Measurements from ENCODE around the gene NSF. TPM values are rescaled to one million over a fixed set of nuclear protein-coding genes. Genes with fewer than 3 reads are reported as not detected.
"Not testable (repeated sequence)": the region's sequence is repeated elsewhere in the genome, so short reads cannot be mapped to it uniquely, and the experiment has no call there.

Gene NSF
- total RNA-seq (2013; cell fraction: nucleolus; rRNA removed) = 12.1 and 16.4 TPM in 2 replicates
- 14.4 and 16.9 TPM in 2 replicates for total RNA-seq (2014; rRNA removed)
- 15.5 and 15.8 TPM in 2 replicates for total RNA-seq (2014; rRNA removed; fragmentation: Illumina TruSeq; extraction: Trizol)
- 16.0 and 18.1 TPM in 2 replicates for total RNA-seq (2021)
- polyA plus RNA-seq (2011; ENCODE audit: low read depth) = 11.7 TPM
- 16.6 and 18.7 TPM in 2 replicates for polyA plus RNA-seq (2011; rRNA removed)
- polyA plus RNA-seq (2011; cell fraction: cytosol; rRNA removed) = 8.2 and 9.3 TPM in 2 replicates
- polyA plus RNA-seq (2011; cell fraction: nucleus; rRNA removed) = 9.5 and 11.4 TPM in 2 replicates
- 11.1 and 14.5 TPM in 2 replicates for polyA plus RNA-seq (2012)
- polyA plus RNA-seq (2014; fragmentation: Illumina TruSeq; extraction: Trizol) = 17.2 and 19.4 TPM in 2 replicates
- polyA plus RNA-seq (2014; fragmentation: Nextera tagmentation; extraction: Ambion mirVana) = 1 to 10 TPM; 6.8 to 7.6 TPM
- 8.9 and 10.2 TPM in 2 replicates for polyA plus RNA-seq (2014; rRNA removed)
- polyA plus RNA-seq (2016; fragmentation: Nextera tagmentation; extraction: Ambion mirVana) = 10 to 100 TPM; 24.3 to 25.6 TPM
- polyA minus RNA-seq (2011; rRNA and poly(A)+ RNA removed) = 15.1 and 26.7 TPM in 2 replicates
- polyA minus RNA-seq (2011; cell fraction: cytosol; rRNA and poly(A)+ RNA removed) = 3.7 and 6.3 TPM in 2 replicates
- polyA minus RNA-seq (2011; cell fraction: nucleus; rRNA and poly(A)+ RNA removed) = 16.3 and 22.1 TPM in 2 replicates
- percentile 52 among the genes with signal in this experiment for Bru-seq, nascent RNA
- BruChase-seq, experiment 1, labeled RNA remaining after a 6-hour chase = percentile 51 among the genes with signal in this experiment
- percentile 53 among the genes with signal in this experiment for BruChase-seq, experiment 2, labeled RNA remaining after a 2-hour chase
- long read RNA-seq, experiment 1, partial matches to known transcripts = 2 of 8 reads
- long read RNA-seq, experiment 1, other reads (novel, unspliced or antisense) = 1 of 8 reads
- long read RNA-seq, experiment 2, transcript NSF-201 (21 exons, 3,983 nt) = major isoform, 29 of 53 reads
- long read RNA-seq, experiment 2, partial matches to known transcripts = 10 of 53 reads
- long read RNA-seq, experiment 2, other reads (novel, unspliced or antisense) = 13 of 53 reads

DNA sequence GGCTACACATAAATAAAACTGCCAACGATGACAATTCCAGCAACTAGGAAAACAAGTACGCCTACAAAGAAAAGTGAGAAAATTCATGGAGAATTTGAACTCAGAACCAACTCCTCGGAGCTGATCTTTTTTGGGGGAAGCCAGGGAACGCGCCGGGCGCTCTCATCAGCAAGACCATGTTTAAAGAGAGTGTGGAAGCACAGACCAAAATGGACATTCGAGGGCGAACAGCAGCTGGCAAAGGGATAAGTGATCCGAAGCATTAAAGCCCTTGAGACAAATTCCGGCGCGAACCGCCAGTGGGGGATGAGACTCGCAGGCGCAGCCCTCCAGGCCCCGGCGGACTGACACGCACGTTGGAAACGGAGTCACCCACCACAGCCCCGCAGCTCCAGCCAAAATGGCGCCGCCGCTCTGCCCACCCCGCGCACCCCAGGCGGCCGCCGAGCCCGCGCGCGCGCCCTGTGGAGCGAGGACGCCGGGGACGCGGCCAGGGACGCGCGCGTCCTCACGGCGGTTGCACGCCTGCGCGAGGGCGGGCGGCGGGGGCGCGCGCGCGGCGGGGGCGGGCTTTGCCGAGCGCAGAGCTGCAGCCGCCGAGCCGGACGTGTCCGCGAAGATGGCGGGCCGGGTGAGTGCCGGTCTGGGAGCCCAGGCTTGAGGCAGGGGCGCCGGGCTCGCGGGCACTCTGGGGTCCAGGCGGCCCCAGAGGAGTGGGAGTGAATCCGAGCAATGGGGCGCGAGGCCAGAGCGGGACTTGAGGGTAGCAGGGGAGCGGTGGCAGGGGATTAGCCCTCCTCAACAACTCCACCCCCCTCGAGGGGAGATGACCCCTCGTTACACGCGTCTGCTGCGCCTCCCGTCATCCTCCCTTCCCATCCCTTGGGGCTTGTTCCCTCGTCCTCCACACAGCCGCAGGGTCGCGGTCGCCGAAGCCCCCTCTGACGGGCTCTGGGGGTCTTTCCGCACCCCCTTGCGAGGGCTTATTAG is at the start of gene NSF:
TSS of gene NSF (plus strand) at position 513 of the 990 bp plus-strand sequence. CDS start at position 620, 107 bp downstream.
- DNase-seq (ENCODE audit: low read depth, low spot score); intact Hi-C loops (cut with micrococcal nuclease; ENCODE audit: unreplicated experiment); H3K27ac ChIP-seq (ENCODE audit: control insufficient read depth, insufficient read depth); FAIRE-seq; H3K4me2 ChIP-seq (ENCODE audit: control insufficient read depth, insufficient read depth); H3K4me3 ChIP-seq; H3K9ac ChIP-seq (ENCODE audit: control insufficient read depth, insufficient read depth, low read length); in situ Hi-C loops (cut with MboI); H3K79me2 ChIP-seq (ENCODE audit: control insufficient read depth, insufficient read depth, low read length); H3K36me3 ChIP-seq (ENCODE audit: control insufficient read depth in 2 of 2, insufficient read depth in 2 of 2, low read length in 1 of 2); POLR2A ChIA-PET; H3K27me3 ChIP-seq (replicated peaks in 1 of 2; ENCODE audit: control insufficient read depth in 2 of 2, insufficient read depth in 2 of 2, low read length in 1 of 2); SMC1A ChIA-PET (ENCODE audit: uncharacterized antibody, unreplicated experiment); H3K4me1 ChIP-seq (ENCODE audit: control insufficient read depth, insufficient read depth, low read length); H2AFZ ChIP-seq (ENCODE audit: control insufficient read depth, low read depth, low read length); H3K9me3 ChIP-seq (replicated peaks; ENCODE audit: control insufficient read depth, insufficient read depth, low read length); CTCF ChIA-PET; RAD21 ChIA-PET (ENCODE audit: unreplicated experiment); H4K20me1 ChIP-seq (ENCODE audit: control insufficient read depth, insufficient read depth); BruUV-seq (replicated peaks): not testable (repeated sequence)
- peak; percentile 87 for ATAC-seq
- no CpG with 5 or more reads among the region's 95 CpGs for WGBS (ENCODE audit: insufficient coverage, insufficient replicate concordance, low lambda C conversion rate, missing lambda C conversion rate)

- CTCF ChIA-PET; H2AFZ ChIP-seq (ENCODE audit: control insufficient read depth, low read depth, low read length); in situ Hi-C loops (cut with MboI); DNase-seq (ENCODE audit: low read depth, low spot score); SMC1A ChIA-PET (ENCODE audit: uncharacterized antibody, unreplicated experiment); ATAC-seq; H3K27ac ChIP-seq (ENCODE audit: control insufficient read depth, insufficient read depth); FAIRE-seq; H4K20me1 ChIP-seq (ENCODE audit: control insufficient read depth, insufficient read depth); H3K9ac ChIP-seq (ENCODE audit: control insufficient read depth, insufficient read depth, low read length); H3K79me2 ChIP-seq (ENCODE audit: control insufficient read depth, insufficient read depth, low read length); H3K27me3 ChIP-seq (replicated peaks in 1 of 2; ENCODE audit: control insufficient read depth in 2 of 2, insufficient read depth in 2 of 2, low read length in 1 of 2); H3K4me3 ChIP-seq; RAD21 ChIA-PET (ENCODE audit: unreplicated experiment); intact Hi-C loops (cut with micrococcal nuclease; ENCODE audit: unreplicated experiment); BruUV-seq (replicated peaks); H3K4me1 ChIP-seq (ENCODE audit: control insufficient read depth, insufficient read depth, low read length); H3K36me3 ChIP-seq (ENCODE audit: control insufficient read depth in 2 of 2, insufficient read depth in 2 of 2, low read length in 1 of 2); H3K9me3 ChIP-seq (replicated peaks; ENCODE audit: control insufficient read depth, insufficient read depth, low read length); H3K4me2 ChIP-seq (ENCODE audit: control insufficient read depth, insufficient read depth); POLR2A ChIA-PET: not testable (repeated sequence)
- 96% methylated on average over 9 of the region's 10 CpGs for WGBS (ENCODE audit: insufficient coverage, insufficient replicate concordance, low lambda C conversion rate, missing lambda C conversion rate)
Observed at GRCh38 chr17:46548607-46549006, 41.9 kb upstream of the NSF start.

- H4K20me1 ChIP-seq (ENCODE audit: control insufficient read depth, insufficient read depth); H3K4me2 ChIP-seq (ENCODE audit: control insufficient read depth, insufficient read depth); BruUV-seq (replicated peaks); FAIRE-seq; RAD21 ChIA-PET (ENCODE audit: unreplicated experiment); in situ Hi-C loops (cut with MboI); H3K9me3 ChIP-seq (replicated peaks; ENCODE audit: control insufficient read depth, insufficient read depth, low read length); ATAC-seq; H3K27ac ChIP-seq (ENCODE audit: control insufficient read depth, insufficient read depth); H2AFZ ChIP-seq (ENCODE audit: control insufficient read depth, low read depth, low read length); H3K4me1 ChIP-seq (ENCODE audit: control insufficient read depth, insufficient read depth, low read length); POLR2A ChIA-PET; CTCF ChIA-PET; intact Hi-C loops (cut with micrococcal nuclease; ENCODE audit: unreplicated experiment); DNase-seq (ENCODE audit: low read depth, low spot score); H3K36me3 ChIP-seq (ENCODE audit: control insufficient read depth in 2 of 2, insufficient read depth in 2 of 2, low read length in 1 of 2); H3K79me2 ChIP-seq (ENCODE audit: control insufficient read depth, insufficient read depth, low read length); SMC1A ChIA-PET (ENCODE audit: uncharacterized antibody, unreplicated experiment); H3K4me3 ChIP-seq; H3K27me3 ChIP-seq (replicated peaks in 1 of 2; ENCODE audit: control insufficient read depth in 2 of 2, insufficient read depth in 2 of 2, low read length in 1 of 2); H3K9ac ChIP-seq (ENCODE audit: control insufficient read depth, insufficient read depth, low read length): not testable (repeated sequence)
- no CpG with 5 or more reads among the region's 20 CpGs for WGBS (ENCODE audit: insufficient coverage, insufficient replicate concordance, low lambda C conversion rate, missing lambda C conversion rate)
Observed at GRCh38 chr17:46559155-46559554, 31.3 kb upstream of the NSF start.

All from GM12878 (cell line).